ENCODE data around the gene RNF213.

Gene RNF213

GRCh38 chr17:80429356-80430275, 169.0 kb downstream of the RNF213 start:
- no peak overlapping the region for H3K4me3 ChIP-seq (ENCODE audit: low read depth, low read length)

DNA sequence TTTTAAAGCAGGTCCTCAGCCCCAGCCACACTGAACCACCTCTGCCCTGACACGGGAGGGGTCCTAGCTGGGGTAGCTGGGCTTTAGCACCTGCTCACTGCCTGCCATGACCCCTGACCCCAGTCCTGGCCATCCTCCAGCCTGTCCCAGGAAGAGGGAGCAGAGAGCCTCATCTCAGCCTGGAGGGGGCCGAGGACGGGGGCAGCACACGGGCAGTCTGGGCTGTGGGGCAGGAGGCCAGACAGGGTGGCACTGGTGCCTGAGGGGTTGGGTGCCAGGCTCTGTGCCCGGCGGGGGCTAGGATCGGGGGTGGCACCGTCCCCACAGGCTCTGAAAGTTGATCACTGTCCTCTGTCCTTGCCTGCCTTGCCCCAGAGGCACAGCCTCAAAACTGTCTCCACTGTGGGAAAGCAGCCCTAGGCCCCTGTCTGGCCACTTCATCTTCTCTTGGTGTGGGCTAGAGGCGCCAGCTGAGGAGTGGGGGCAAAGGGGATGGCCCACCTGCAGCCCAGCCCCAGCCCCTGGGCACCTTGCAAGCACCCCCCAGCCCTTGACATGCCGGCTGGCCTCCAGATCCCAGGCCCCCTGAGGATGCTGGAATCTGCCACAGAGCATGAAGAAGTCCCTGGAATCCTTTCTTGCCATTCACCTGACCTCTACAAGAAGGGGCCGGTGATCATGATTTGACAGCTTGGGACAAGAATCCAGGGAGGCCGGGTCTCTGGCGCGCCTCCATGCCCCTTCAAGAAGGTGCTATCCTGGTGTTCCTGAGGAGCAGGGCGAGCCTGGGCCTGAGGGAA, 170.0 kb downstream of the RNF213 start:
- no peak overlapping the region for H3K4me3 ChIP-seq (ENCODE audit: low read depth, low read length)

DNA sequence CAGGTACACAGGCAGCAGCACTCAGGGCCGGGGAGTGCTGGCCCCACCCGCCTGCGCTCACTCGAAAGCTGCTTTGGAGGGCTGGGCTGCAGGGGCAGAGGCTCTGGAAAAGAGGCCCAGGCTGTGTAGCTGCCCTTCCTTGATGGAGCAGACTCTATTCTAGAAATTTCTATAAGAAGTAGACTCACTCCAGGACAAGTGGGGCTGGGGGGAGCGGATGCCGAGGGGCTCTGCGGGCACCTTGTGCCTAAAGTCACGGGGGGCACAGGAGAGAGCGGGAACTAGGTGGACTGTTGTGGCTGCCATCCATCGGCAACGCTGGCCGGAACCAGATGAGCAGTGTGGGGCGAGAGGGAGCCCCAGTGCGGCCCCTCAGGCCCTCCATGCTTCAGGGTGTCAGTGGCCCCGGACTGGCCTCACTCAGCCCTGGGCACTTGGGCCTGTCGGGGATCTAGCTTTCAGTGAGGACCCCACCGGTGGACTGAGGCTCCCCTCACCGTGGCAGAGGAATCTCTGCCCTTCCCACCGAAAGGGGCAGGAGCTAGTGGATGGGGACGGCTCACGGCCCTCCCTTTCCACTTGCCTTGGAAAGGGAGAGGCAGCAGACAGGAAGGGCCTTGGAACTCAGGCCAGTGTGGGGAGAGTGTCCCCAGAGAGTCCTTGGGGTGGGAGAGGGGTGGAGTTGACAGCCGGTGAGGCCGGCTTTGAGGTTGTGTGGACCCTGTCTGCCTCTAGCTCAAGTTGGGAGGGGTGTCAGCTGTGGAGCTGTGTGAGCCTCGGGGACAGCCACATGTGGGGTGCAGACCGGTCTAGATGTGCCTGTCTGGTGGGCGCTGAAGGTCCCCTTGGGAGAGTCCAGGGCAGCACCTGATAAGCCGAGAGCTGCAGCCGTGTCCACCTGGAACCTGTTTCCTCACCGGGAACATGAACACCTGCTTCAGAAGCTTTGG, 170.9 kb downstream of the RNF213 start:
- no peak overlapping the region for H3K4me3 ChIP-seq (ENCODE audit: low read depth, low read length)

DNA sequence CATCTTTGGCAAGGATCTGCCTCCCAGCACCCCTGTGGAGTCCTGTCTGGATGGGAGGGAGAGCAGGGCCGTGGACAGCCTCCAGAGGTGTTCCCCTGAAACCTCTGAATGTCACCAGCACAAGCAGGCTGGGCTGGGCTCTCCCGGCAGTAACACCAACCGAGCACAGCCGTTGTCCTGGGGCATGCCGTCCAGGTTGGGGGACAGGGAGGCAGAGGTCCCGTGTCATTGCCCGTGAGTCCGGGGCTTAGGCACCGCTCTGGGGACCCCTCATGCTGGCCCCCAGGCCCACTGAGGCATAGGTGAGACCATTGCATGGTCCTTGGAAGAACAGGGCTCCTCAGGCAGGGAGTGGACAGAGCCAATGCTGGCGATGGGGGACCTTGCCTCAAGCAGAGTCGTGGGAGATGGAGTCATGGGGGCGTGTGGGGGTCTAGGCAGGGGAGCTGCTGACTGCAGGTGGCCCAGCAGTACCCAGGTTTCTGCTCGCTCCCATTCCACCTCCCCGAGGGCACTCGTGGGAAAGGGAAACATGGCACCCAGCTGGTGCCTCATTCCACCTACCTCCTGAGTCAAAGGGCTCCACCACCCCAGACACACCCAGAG, 171.8 kb downstream of the RNF213 start:
- H3K4me3 ChIP-seq (ENCODE audit: low read depth, low read length) = no peak overlapping the region

DNA sequence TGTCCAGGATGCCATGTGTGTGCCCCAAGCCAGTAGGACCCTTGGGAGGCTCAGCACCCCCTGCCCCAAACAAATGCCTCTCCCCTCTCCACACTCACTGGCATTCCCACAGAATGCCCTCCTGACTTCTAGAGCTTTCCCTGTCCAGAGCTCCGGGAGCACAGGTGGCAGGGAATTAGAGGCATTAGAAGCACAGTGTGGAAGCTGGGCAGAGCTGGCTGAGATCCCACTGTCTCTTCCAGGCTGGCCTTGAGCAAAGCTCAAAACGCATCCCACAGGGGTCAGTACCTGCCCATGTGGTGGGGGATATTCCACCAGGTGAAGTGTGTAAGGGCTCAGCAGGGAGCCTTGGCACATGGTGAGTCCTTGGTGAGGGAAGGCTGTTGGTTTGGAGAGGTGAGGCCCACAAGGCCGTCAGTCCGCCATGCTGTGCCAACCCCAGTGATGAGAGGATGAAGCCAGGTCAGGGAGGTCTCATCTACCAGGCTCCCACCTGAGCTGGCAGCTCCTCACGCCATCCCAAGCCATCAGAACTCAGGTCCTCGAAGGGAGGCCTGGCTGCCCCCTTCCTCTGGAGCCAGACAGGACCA, 172.4 kb downstream of the RNF213 start:
- no peak overlapping the region for H3K4me3 ChIP-seq (ENCODE audit: low read depth, low read length)

GRCh38 chr17:80433916-80434666, 173.4 kb downstream of the RNF213 start:
- H3K4me3 ChIP-seq (ENCODE audit: low read depth, low read length) = no peak overlapping the region

GRCh38 chr17:80437532-80437931, 176.9 kb downstream of the RNF213 start:
- no peak overlapping the region for H3K4me3 ChIP-seq (ENCODE audit: low read depth, low read length)

DNA sequence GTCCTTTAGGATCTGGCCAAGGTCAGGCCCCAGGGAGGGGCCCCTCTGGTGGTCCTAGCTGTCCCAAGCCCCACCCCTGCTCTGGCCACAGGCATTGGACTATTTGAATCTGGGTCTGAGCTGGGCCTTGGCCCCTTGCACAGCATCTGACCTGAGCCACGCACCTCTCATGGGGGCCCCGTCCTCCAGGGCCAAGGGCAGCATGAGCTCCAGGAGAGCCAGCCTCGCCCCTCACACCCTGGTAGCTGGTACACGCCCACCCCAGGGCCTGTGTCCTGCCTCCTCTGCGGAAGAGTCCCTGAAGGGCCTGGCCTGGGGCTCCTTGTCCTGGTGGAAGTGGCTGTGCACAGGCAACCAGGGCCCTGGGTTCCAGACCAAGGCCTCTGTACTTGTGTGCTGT, 178.2 kb downstream of the RNF213 start:
- no peak overlapping the region for H3K4me3 ChIP-seq (ENCODE audit: low read depth, low read length)

GRCh38 chr17:80439499-80439898, 178.8 kb downstream of the RNF213 start:
- no peak overlapping the region for H3K4me3 ChIP-seq (ENCODE audit: low read depth, low read length)

GRCh38 chr17:80441133-80441578, 180.5 kb downstream of the RNF213 start:
- H3K4me3 ChIP-seq (ENCODE audit: low read depth, low read length) = no peak overlapping the region

DNA sequence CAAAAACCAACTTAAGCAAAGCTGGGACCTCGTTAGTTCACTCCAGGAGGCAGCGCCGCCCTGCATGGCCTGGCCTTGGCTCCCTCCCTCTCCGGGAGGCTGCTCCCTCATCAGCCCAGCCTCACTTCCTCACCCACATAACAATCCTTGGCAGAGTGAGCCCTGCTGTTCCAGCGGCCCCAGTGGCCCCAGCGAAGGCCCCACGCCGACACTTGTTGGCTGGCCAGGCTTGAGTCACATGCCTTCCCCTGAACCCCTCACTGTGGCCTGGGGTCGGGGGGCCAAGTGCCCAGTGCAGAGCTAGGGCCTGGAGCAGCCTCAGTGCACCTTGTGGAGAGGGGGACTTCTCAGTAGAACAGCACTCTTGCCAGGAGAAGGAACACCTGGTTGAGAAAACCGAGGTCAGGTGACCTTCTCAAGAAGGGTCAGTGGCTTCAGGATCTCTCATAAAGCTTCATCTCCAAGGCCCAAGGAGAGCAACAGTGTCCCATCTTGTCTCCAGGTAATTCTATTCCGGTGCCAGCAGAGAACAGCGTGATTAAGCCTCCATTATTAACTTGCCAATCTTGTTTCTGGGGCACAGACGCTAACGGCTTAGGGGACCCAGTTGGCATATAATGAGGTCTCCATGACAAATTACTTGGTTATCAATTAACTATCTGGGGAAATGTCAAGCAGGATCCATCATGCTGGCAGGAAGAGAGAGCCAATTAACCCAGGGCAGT, 181.1 kb downstream of the RNF213 start:
- no peak overlapping the region for H3K4me3 ChIP-seq (ENCODE audit: low read depth, low read length)

DNA sequence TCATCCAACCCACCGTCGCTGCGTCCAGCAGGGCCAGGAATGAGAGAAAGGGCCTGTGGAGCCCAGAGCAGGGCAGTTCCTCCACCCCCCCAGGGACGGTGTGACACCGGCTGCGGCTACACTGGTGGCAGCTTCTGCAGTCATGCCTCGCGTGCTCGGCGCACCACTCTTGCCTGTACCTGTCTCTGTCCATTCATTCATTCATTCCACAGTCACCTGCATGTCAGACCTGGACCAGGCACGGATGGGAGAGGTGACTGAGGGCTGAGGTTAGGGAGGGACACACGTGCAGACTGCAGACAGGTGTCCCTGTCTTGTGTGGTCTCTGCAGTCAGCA, 181.6 kb downstream of the RNF213 start:
- no peak overlapping the region for H3K4me3 ChIP-seq (ENCODE audit: low read depth, low read length)

GRCh38 chr17:80442764-80443163, 182.1 kb downstream of the RNF213 start:
- H3K4me3 ChIP-seq (ENCODE audit: low read depth, low read length) = no peak overlapping the region

DNA sequence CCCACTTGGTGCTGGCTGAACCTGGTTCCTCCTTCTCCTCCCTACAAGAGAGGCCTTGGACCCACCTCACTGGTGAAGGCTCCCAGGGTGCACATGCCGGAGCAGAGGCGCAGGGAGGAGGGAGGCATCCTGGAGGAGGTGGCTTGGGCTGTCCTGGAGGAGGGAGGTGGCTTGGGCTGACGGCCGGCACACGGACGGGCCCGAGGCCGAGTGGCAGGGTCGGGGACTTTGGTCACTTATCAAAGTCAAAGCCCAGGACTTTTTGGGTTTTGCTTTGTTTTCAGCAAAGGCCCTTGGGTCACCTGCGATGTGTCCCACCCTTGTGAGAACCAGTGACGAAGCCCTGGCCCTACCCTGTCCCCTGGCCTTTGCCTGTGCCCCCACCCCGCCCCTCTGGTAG, 182.8 kb downstream of the RNF213 start:
- H3K4me3 ChIP-seq (ENCODE audit: low read depth, low read length) = no peak overlapping the region

GRCh38 chr17:80443916-80444643, 183.4 kb downstream of the RNF213 start:
- H3K4me3 ChIP-seq (ENCODE audit: low read depth, low read length) = no peak overlapping the region

- H3K4me3 ChIP-seq (ENCODE audit: low read depth, low read length) = no peak overlapping the region
Measured at GRCh38 chr17:80444644-80444979, 184.0 kb downstream of the RNF213 start.

DNA sequence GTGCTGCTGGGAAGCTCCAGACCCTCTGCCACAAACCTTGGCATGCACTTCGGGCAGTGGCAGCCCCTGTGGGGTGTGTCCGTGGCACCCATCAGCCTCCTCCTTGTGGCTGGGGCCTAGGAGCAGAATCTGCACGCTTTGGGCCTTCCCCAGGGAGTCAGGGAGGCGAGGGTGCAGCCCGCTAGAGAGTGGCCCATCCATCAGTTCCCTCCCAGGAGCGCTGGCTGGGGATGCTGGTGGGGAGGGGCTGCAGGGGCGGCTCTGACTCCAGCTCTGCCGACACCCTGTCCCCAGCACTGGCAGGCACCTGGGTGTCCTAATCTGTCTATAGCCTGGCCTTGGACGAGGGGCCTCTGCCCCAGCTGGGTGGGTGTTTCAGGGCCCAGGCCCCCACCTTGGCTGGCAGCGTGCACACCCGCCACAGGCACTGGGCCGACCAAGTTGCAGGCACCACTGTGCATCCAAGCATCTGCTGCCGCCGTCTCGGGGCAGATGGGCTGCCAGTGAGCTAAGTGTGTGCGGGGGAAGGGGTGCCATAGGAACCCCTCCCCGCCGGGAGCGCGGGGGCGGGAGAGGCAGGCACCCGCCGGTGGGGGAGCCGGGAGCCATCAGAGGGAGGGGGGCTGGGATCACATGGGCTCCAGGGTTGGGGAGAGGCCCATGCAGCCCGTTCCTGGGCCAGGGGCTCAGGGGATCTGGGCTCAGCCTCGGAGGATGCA, 184.5 kb downstream of the RNF213 start:
- H3K4me3 ChIP-seq (ENCODE audit: low read depth, low read length) = no peak overlapping the region

- no peak overlapping the region for H3K4me3 ChIP-seq (ENCODE audit: low read depth, low read length)
Measured at GRCh38 chr17:80445726-80446110, 185.1 kb downstream of the RNF213 start.

Measured in iPS-11a (cell line).